ENCODE data around the gene LDB1.

LDB1 gene

GRCh38 chr10:102140913-102141540 lies 20.9 kb upstream of the LDB1 start:
- Histone ChIP-seq H4K20me1 (ENCODE audit: insufficient read depth, low read length) (no peaks in the 10 kb centered on the region), H3K79me2 (ENCODE audit: insufficient read depth, low read length) (peaks cover 11% of the 10 kb centered on the region), H3K9me3 (ENCODE audit: low read length) (no peaks in the 10 kb centered on the region), H3K9ac (ENCODE audit: low read length) (no peak overlapping the region), H3K4me1 (ENCODE audit: insufficient read depth, low read length, severe bottlenecking) (peaks cover 4% of the 10 kb centered on the region), H3K9me2 (ENCODE audit: low read depth, low read length) (no peaks in the 10 kb centered on the region), H3F3A (ENCODE audit: insufficient read depth, low read length) (no peaks in the 10 kb centered on the region), H3K4me3 (ENCODE audit: low read depth, low read length, poor library complexity, severe bottlenecking) (no peak overlapping the region), H3K36me3 (ENCODE audit: insufficient read depth, low read length) (peaks cover 68% of the 10 kb centered on the region), H3K27me3 (ENCODE audit: insufficient read depth, low read length) (no peaks in the 10 kb centered on the region), H2AFZ (ENCODE audit: low read length) (no peak overlapping the region), H3K4me2 (ENCODE audit: low read length) (no peak overlapping the region), H3K27ac (ENCODE audit: low read depth, low read length, poor library complexity, severe bottlenecking) (no peak overlapping the region)
- no peak for TF ChIP-seq CTCF (IDR thresholded peaks at IDR 0.05; ENCODE audit: low read length)
- no peak for TF ChIP-seq EZH2 (IDR thresholded peaks at IDR 0.05; ENCODE audit: borderline replicate concordance, low read length)

- H3K9me2 ChIP-seq (ENCODE audit: low read depth, low read length) = no peaks in the 10 kb centered on the region
- H3K36me3 ChIP-seq (ENCODE audit: insufficient read depth, low read length) = peaks cover 65% of the 10 kb centered on the region
- peaks cover 19% of the 10 kb centered on the region for H3K79me2 ChIP-seq (ENCODE audit: insufficient read depth, low read length)
- no peak overlapping the region for H3K4me2 ChIP-seq (ENCODE audit: low read length)
- no peaks in the 10 kb centered on the region for H4K20me1 ChIP-seq (ENCODE audit: insufficient read depth, low read length)
- H3K27me3 ChIP-seq (ENCODE audit: insufficient read depth, low read length) = no peaks in the 10 kb centered on the region
- no peak overlapping the region for H3K9ac ChIP-seq (ENCODE audit: low read length)
- no peak overlapping the region for H3K4me3 ChIP-seq (ENCODE audit: low read depth, low read length, poor library complexity, severe bottlenecking)
- no peaks in the 10 kb centered on the region for H3K9me3 ChIP-seq (ENCODE audit: low read length)
- no peak overlapping the region for H2AFZ ChIP-seq (ENCODE audit: low read length)
- no peaks in the 10 kb centered on the region for H3F3A ChIP-seq (ENCODE audit: insufficient read depth, low read length)
- TF ChIP-seq CTCF (IDR thresholded peaks at IDR 0.05; ENCODE audit: low read length) (no peak), EZH2 (IDR thresholded peaks at IDR 0.05; ENCODE audit: borderline replicate concordance, low read length) (no peak)
- H3K27ac ChIP-seq (ENCODE audit: low read depth, low read length, poor library complexity, severe bottlenecking) = no peak overlapping the region
- H3K4me1 ChIP-seq (ENCODE audit: insufficient read depth, low read length, severe bottlenecking) = peaks cover 10% of the 10 kb centered on the region
These were observed 20.1 kb upstream of the LDB1 start for GRCh38 chr10:102140218-102140617.

GRCh38 chr10:102139281-102140110 lies 19.3 kb upstream of the LDB1 start:
- Histone ChIP-seq H3K9me2 (ENCODE audit: low read depth, low read length) (no peaks in the 10 kb centered on the region), H3K9ac (ENCODE audit: low read length) (no peak overlapping the region), H2AFZ (ENCODE audit: low read length) (no peak overlapping the region), H3F3A (ENCODE audit: insufficient read depth, low read length) (no peaks in the 10 kb centered on the region), H3K36me3 (ENCODE audit: insufficient read depth, low read length) (peaks cover 62% of the 10 kb centered on the region), H3K9me3 (ENCODE audit: low read length) (no peaks in the 10 kb centered on the region), H3K4me2 (ENCODE audit: low read length) (no peak overlapping the region), H3K27ac (ENCODE audit: low read depth, low read length, poor library complexity, severe bottlenecking) (no peak overlapping the region), H3K27me3 (ENCODE audit: insufficient read depth, low read length) (no peaks in the 10 kb centered on the region), H4K20me1 (ENCODE audit: insufficient read depth, low read length) (no peaks in the 10 kb centered on the region), H3K4me1 (ENCODE audit: insufficient read depth, low read length, severe bottlenecking) (peaks cover 18% of the 10 kb centered on the region), H3K4me3 (ENCODE audit: low read depth, low read length, poor library complexity, severe bottlenecking) (no peak overlapping the region), H3K79me2 (ENCODE audit: insufficient read depth, low read length) (peaks cover 26% of the 10 kb centered on the region)
- TF ChIP-seq CTCF (IDR thresholded peaks at IDR 0.05; ENCODE audit: low read length) (no peak), EZH2 (IDR thresholded peaks at IDR 0.05; ENCODE audit: borderline replicate concordance, low read length) (no peak)

Measured in OCI-LY1 (cell line).